GM18517 (cell line): ENCODE data around the gene RAD51B.
"Not testable (repeated sequence)": the region's sequence is repeated elsewhere in the genome, so short reads cannot be mapped to it uniquely, and the experiment has no call there.

ENCODE experiments used
- ATAC-seq: cut with Tn5 transposase; IDR thresholded peaks from one replicate; pipeline ENCODE4 v1.9.1; 2021; ENCODE audit warnings: mild to moderate bottlenecking, moderate library complexity; ENCODE audit not compliant: unreplicated experiment

RAD51B gene

GRCh38 chr14:68106456-68106855, 286.9 kb downstream of the RAD51B start:
- ATAC-seq: no peak

- no peak for ATAC-seq
Observed at GRCh38 chr14:68106905-68107304, 287.3 kb downstream of the RAD51B start.

DNA sequence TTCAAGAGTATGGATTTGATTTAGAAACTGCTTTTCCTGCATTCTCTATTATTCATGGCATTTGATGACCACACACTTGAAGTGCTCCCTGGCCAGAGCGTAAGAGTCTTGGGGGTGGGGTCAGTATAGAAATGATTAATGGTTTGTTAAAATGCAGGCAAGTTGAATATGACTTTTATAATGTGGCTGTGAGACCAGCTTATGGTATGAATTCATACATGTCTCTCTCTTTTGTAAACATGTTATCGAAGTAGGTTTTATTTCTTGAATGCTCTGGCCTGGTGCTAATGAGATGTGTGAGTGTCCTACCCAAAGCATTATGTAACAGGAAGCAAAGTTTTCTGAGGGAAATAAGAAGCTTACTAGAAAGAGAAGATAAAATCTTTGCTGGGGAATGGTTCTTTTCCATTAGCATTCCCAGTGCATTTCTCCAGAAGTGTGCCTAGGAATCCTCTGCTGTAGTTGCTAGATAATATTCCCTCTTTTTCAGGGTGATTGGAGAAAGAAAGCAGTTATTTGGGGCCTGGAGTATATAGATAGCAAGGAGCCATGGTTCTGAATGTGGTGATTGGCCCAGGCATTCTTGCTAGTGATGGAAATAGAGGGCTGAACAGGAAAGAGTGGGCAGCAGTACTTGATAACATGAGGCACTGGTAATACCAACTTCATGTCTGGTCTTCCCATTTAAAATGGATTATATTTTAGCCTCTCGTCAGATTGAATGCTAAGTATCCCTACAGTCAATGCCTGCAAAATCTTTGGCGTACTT, 289.7 kb downstream of the RAD51B start:
- no peak for ATAC-seq

GRCh38 chr14:68111097-68111852, 291.7 kb downstream of the RAD51B start:
- no peak for ATAC-seq

- ATAC-seq: no peak
Observed at GRCh38 chr14:68111853-68112270, 292.3 kb downstream of the RAD51B start.

DNA sequence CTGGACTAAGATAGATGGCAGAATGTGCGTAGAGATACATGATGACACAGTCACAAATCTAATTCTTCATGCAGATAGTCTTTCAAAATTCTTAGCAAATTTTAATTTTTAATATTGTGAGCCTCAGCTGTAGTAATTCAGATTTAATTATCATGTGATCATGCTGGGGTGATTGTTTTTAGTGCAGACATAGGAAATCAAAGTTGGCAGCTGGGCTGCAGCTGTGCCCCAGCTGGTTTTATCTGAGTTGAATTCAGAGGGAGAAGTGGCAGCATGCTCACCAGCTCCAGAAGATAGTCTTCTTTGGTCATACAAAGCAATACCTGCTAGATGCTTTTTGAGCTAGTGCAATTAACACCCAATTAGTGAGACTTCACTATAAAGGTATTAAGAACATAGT, 292.9 kb downstream of the RAD51B start:
- ATAC-seq: no peak

GRCh38 chr14:68113343-68113930, 293.9 kb downstream of the RAD51B start:
- no peak for ATAC-seq

DNA sequence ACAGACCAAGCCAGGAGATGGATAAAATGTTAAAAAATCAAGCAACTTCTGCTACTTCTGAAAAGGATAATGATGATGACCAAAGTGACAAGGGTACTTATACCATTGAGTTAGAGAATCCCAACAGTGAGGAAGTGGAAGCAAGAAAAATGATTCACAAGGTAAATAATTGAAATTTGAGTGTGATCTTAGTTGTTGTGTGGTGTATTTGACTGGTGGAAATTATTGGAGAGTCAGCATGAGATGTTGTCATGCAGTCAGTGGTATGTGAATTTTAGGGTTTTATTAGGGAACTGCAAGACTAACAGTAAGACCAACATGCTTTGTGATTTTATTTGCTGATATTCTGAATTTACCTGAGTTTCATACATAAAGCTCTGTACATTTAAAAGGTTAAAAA, 296.4 kb downstream of the RAD51B start:
- ATAC-seq: not testable (repeated sequence)

DNA sequence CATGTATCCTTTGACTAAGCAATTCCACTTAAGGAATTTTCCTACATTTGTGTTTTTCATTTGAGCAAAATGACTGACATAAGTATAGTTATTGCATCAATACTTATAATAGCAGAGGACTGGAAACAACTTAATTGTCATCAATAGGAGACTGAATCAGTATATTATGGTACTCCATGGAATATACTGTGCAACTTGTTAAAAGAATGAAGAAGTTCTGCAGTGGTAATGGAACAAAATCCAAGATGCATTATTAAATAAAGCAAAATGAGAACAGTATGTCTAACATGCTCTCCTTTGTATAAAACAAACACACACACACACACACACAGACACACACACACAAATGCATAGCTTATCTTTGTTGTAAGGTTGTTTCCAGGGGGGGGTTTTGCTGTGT, 303.1 kb downstream of the RAD51B start:
- no peak for ATAC-seq

DNA sequence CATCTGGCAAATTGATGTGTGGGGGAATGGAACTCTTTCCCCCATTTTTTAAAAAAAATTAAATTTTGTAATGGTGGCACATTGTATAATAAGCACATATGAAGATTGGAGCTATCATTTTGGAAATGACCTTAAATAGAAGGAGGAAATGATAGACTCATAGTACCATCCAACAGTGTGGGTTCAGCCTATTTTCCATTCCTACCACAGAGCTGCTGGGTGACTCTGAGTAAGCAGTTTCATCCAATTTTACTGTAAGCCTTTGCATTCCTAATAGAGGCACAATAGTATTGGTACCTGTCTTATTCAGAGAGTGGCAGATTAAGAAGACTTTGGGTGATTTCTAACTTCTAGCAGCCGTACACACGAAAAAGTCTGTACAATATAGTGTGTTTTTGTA, 304.5 kb downstream of the RAD51B start:
- no peak for ATAC-seq

DNA sequence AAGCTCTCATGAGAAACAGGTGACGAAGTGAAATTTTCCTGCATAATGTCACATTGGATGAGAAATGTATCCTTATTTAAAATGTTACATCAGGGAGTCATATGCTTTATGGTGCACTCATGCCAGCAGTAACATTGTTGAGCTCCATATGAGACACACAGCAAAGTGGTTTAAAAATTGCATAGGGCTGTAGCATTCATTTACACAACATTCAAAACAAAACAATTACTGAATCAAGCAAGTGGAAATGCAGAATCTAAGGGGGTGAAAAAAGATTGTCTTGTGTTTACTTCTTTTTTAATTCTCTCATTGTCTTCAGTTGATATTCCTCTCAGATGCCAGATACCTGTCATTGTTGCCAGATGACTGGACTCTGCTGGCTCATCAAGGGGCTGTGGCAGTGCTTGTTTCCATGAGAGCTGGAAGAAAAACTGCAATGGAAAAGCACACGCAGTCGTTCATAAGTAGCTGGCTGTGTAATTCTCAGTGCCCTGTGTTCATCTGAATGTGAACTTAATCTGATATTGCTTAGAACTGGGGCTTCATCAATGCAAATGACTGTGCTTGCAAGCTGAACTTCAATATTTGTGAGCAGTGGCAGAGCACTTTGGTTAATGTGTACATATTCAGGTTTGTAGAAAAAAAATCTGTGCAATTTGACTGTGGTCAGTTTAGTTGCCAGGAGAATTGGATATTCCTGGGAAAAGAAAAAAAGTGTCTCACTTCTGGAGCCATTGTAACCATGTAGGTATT, 305.6 kb downstream of the RAD51B start:
- no peak for ATAC-seq

- no peak for ATAC-seq
Observed at GRCh38 chr14:68127166-68127565, 307.6 kb downstream of the RAD51B start.

DNA sequence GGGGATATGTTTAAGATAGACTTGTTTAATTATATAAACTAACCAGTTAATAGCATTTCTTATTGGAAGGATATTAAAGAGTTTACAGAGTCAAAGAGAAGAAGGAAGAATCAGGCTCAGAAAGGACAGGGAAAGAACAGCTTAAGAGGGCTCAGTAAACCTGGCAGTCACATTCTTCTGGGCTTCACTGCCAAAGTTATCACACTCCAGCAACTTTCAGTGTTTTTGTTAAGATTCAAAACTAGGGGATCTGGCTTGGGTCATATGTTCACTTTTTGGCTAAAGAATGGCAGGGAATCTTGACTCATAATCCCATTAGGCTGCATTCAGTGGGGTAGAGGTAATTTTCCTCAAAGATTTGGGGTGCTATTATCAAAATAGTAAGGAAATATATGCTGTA, 312.3 kb downstream of the RAD51B start:
- ATAC-seq: no peak

GRCh38 chr14:68132563-68133121, 313.1 kb downstream of the RAD51B start:
- ATAC-seq: no peak

DNA sequence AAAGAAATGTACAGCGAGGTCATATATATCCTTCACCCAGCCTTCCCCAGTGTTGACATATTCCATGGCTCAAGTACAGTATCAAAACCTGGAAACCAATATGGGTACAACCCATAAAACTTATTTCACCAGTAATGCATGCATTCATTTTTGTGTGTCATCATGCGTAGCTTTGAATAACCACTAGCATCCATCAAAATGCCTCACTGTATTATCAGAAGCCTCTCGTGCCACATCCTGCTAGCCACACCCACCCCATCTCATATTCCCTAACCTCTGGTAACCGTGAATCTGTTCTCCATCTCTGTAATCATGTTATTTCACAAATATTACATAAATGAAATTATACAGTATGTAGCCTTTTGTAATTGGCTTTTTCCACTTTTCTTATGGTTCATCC, 314.3 kb downstream of the RAD51B start:
- no peak for ATAC-seq

DNA sequence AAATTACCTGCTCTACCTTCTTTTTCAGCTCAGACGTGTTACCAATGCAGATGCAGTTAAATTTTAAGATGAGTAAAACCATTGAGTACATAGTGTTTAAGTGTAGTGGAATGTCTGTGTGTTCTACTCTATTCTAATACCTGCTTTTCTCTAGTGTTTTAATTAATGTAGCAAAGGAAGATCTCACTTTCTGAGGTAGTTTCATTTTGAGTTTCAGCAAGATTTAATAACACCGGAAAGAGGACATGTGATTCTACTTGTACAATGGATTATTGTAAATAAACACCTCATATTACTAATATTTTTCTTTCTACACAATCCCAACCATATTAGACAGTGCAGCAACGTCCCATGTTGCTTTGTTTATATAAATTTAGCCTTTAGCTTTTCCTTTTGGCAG, 315.4 kb downstream of the RAD51B start:
- ATAC-seq: no peak

DNA sequence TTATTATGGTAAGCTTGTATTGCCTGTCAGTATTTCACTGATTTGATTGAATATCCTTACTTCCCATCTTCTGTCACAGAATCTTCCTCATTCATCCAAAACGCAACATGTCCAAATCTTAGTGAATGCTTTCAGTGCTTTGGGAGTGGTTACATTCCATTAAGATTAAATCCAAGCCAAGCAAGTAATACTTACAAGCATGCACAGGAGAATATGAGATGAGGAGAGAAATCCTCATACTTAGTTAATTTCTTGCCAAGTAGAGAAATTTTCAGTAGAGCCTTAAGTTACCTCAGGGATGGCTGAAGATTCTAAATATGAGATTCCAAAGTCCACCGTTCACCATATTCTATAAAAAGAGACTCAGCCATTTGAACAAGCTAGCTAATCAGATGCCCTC, 316.0 kb downstream of the RAD51B start:
- ATAC-seq: no peak

- no peak for ATAC-seq
Observed at GRCh38 chr14:68137704-68138619, 318.4 kb downstream of the RAD51B start.

- ATAC-seq: no peak
Observed at GRCh38 chr14:68139431-68140075, 320.0 kb downstream of the RAD51B start.
